Central memory CD8-positive, alpha-beta T cell (primary cell): ENCODE measurements around the gene FAM53A.
"Not testable (repeated sequence)": the region's sequence is repeated elsewhere in the genome, so short reads cannot be mapped to it uniquely, and the experiment has no call there.

Source experiments
- ATAC-seq: fragments of 150-1000 bp; cut with Tn5 transposase; replicated peaks from 2 replicates; pipeline ENCODE4 v1.10.0; 2022; ENCODE audit warnings: mild to moderate bottlenecking, moderate FRiP score, moderate number of reproducible peaks; ENCODE audit not compliant: poor library complexity, severe bottlenecking; ENCODE audit errors: extremely low read depth
- DNase-seq, 2 donors: peaks; one replicate each; pipeline ENCODE4 v3.0.0; 2021; ENCODE audit warnings: low spot score in 2 of 2
- H3K27ac Mint-ChIP-seq: one replicate; pipeline ENCODE4 v1.8.0; 2022; ENCODE audit warnings: low read depth, mild to moderate bottlenecking, moderate library complexity, mixed read lengths
- H3K27me3 Mint-ChIP-seq: one replicate; pipeline ENCODE4 v1.8.0; 2022; ENCODE audit warnings: mixed read lengths
- H3K36me3 Mint-ChIP-seq: one replicate; pipeline ENCODE4 v1.8.0; 2022; ENCODE audit warnings: mild to moderate bottlenecking, moderate library complexity, mixed read lengths; ENCODE audit not compliant: insufficient read depth
- H3K4me1 Mint-ChIP-seq: one replicate; pipeline ENCODE4 v1.8.0; 2022; ENCODE audit warnings: mixed read lengths
- H3K4me3 Mint-ChIP-seq: one replicate; pipeline ENCODE4 v1.8.0; 2022; ENCODE audit warnings: mild to moderate bottlenecking, moderate library complexity, mixed read lengths
- H3K9me3 Mint-ChIP-seq: one replicate; pipeline ENCODE4 v1.8.0; 2022; ENCODE audit warnings: mixed read lengths

The FAM53A gene

GRCh38 chr4:1643971-1644735, 40.0 kb downstream of the FAM53A start:
- Mint-ChIP-seq H3K4me3 (no peak overlapping the region), H3K9me3 (no peaks in the 10 kb centered on the region), H3K27me3 (no peaks in the 10 kb centered on the region), H3K27ac (no peak overlapping the region), H3K36me3 (no peaks in the 10 kb centered on the region), H3K4me1 (peaks cover 5% of the 10 kb centered on the region)
- no peak for DNase-seq
- no peak for ATAC-seq

DNA sequence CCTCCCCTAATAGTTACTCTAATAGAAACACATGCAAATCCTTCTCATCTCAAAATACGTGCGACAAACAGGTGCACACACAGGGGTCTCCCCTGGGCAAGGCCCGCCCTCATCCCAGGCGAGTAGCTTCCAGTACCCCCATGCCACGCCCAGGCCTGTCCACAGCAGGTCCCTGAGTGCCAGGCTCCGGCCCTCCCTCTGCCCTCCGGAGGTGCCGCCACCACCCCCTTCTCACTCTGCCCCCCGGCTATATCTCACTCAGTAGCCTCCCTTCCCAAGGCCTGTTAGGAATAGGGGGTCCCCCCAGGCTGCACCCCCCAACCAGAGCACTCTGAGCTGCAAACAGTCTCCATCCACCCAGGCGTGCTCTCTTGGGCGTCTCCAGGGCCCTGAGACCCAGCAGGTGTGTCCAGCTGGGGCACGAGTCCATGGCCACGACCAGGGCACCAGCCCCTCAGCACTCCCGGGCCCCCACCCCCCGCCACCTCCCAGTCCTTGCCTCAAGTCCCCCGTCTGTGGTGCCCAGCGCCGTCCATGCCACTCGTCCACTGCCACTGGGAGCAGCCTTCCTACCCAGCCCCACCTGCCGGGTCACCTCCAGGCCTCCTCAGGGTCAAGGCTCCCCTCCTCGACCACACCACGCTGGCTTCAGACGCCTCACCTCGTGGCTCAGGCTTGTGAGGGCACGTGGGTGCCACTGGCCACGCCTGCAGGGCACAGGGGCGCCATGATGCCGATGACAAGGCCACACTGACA, 41.7 kb downstream of the FAM53A start:
- H3K4me3 Mint-ChIP-seq, result no peak overlapping the region
- no peaks in the 10 kb centered on the region for H3K36me3 Mint-ChIP-seq
- no peak for DNase-seq
- ATAC-seq, result no peak
- H3K9me3 Mint-ChIP-seq, result no peaks in the 10 kb centered on the region
- H3K27ac Mint-ChIP-seq, result no peak overlapping the region
- H3K27me3 Mint-ChIP-seq, result no peaks in the 10 kb centered on the region
- H3K4me1 Mint-ChIP-seq, result peaks cover under 1% of the 10 kb centered on the region

GRCh38 chr4:1641671-1642070, 42.4 kb downstream of the FAM53A start:
- no peaks in the 10 kb centered on the region for H3K27me3 Mint-ChIP-seq
- ATAC-seq, result no peak
- no peaks in the 10 kb centered on the region for H3K36me3 Mint-ChIP-seq
- no peak for DNase-seq
- H3K4me3 Mint-ChIP-seq, result no peak overlapping the region
- no peaks in the 10 kb centered on the region for H3K9me3 Mint-ChIP-seq
- no peak overlapping the region for H3K27ac Mint-ChIP-seq
- no peaks in the 10 kb centered on the region for H3K4me1 Mint-ChIP-seq

- ATAC-seq, H3K36me3 Mint-ChIP-seq, H3K9me3 Mint-ChIP-seq, DNase-seq, H3K27ac Mint-ChIP-seq, H3K4me3 Mint-ChIP-seq, H3K4me1 Mint-ChIP-seq, H3K27me3 Mint-ChIP-seq: not testable (repeated sequence)
These were observed 43.2 kb downstream of the FAM53A start for GRCh38 chr4:1640716-1641503.

GRCh38 chr4:1640190-1640589, 43.9 kb downstream of the FAM53A start:
- DNase-seq, result no peak
- Mint-ChIP-seq H3K36me3 (peaks cover 3% of the 10 kb centered on the region), H3K4me3 (no peak overlapping the region), H3K4me1 (no peaks in the 10 kb centered on the region), H3K27ac (no peak overlapping the region), H3K9me3 (no peaks in the 10 kb centered on the region), H3K27me3 (no peaks in the 10 kb centered on the region)
- no peak for ATAC-seq

DNA sequence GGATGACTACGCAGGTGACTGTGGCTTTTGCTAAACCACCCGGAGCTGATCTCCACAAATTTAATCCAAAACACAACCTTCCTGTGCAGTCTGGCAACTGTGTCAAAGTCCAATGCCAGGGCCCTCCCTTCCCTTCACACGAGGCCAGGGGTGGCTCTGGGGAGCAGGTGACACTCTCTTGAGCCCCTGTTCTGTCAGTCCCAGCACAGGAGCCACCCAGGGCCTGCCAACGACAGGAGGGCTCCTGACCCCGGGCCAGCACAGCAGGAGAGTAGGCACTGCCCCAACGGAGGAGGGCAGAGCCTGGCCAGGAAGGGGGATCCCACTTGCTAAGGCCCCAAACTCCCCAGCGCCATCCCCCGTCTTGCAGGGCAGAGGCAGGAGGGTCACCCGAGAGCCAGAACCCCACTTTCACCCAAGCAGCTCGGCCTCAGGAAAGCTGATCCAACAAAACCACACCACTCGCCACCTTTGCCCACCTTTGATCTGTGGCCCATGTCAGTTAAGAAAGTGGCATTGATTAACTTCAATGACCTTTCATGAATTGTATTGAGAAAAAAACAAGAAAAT, 44.7 kb downstream of the FAM53A start:
- H3K9me3 Mint-ChIP-seq, result no peaks in the 10 kb centered on the region
- H3K27ac Mint-ChIP-seq, result no peak overlapping the region
- no peaks in the 10 kb centered on the region for H3K27me3 Mint-ChIP-seq
- no peaks in the 10 kb centered on the region for H3K4me1 Mint-ChIP-seq
- no peak for ATAC-seq
- no peak for DNase-seq
- H3K4me3 Mint-ChIP-seq, result no peak overlapping the region
- peaks cover 3% of the 10 kb centered on the region for H3K36me3 Mint-ChIP-seq

DNA sequence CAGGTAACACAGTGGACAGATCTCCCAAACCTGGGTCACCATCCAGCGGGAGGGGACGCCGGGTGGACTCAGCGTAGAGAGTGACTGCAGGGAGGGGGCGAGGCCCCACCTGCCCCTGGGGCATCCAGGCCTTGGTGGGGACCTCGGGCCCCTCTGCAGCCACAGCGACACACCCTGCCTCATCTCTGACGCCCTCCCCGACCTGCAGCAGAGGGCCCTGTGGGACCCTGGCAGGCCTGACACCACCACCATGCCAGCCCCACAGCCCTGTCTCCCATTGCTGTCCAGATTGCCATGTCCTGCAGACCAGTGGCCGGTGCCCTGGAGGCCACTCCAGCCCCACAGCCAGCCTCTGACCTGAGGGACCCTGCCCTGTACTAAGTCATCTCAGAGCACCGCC, 45.2 kb downstream of the FAM53A start:
- Mint-ChIP-seq H3K27me3 (no peaks in the 10 kb centered on the region), H3K9me3 (no peaks in the 10 kb centered on the region), H3K27ac (no peak overlapping the region), H3K4me3 (no peak overlapping the region), H3K4me1 (no peaks in the 10 kb centered on the region), H3K36me3 (peaks cover 3% of the 10 kb centered on the region)
- no peak for DNase-seq
- ATAC-seq, result no peak

- no peak for ATAC-seq
- H3K36me3 Mint-ChIP-seq, result peaks cover 3% of the 10 kb centered on the region
These were observed 45.9 kb downstream of the FAM53A start for GRCh38 chr4:1638272-1638598.

GRCh38 chr4:1637580-1638271, 46.4 kb downstream of the FAM53A start:
- DNase-seq (no peak), ATAC-seq (no peak)
- Mint-ChIP-seq H3K4me1 (no peaks in the 10 kb centered on the region), H3K27ac (no peak overlapping the region), H3K36me3 (peaks cover 3% of the 10 kb centered on the region), H3K4me3 (no peak overlapping the region), H3K27me3 (peaks cover 11% of the 10 kb centered on the region), H3K9me3 (no peaks in the 10 kb centered on the region)

More at GRCh38 chr4:1638272-1638598, 45.9 kb downstream of the FAM53A start:
- H3K4me3 Mint-ChIP-seq, result no peak overlapping the region
- no peaks in the 10 kb centered on the region for H3K4me1 Mint-ChIP-seq
- no peaks in the 10 kb centered on the region for H3K9me3 Mint-ChIP-seq
- H3K27me3 Mint-ChIP-seq, result peaks cover 6% of the 10 kb centered on the region
- no peak overlapping the region for H3K27ac Mint-ChIP-seq
- DNase-seq, result no peak

DNA sequence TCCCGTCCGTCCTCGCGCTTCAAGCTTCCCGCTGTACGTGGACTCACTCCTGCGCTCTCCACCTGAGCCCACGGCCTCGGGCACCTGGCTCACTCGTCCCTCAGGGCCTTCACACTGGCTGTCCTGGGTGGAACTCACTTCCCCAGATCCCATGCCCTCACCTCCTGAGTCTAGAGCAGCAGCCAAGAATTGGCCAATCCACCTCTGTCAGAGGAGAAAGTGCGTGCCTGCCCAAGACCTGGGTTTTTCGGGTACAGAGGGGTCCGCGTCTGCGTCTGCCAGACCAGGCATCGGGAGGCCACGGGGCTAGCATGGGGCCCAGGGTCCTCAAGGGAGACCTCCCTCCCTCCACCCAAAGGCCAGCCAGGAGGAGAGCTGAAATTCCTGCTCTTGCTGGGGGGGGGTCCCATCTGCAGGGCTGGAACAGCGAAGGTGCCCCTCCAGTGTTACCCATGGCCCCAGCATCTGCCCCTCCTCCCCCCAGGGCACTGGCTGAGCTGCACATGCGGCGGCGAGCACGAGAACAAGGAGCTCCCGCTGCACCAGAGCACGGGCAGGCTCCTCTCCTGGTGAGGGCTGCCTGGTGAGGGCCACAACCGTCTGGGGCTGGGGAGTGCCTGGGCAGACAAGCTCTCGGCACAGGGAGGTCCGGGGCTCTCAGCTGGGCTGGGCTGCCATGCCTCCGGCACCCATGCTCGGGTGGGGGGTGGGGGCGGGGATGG, 47.5 kb downstream of the FAM53A start:
- ATAC-seq (no peak), DNase-seq (no peak)

DNA sequence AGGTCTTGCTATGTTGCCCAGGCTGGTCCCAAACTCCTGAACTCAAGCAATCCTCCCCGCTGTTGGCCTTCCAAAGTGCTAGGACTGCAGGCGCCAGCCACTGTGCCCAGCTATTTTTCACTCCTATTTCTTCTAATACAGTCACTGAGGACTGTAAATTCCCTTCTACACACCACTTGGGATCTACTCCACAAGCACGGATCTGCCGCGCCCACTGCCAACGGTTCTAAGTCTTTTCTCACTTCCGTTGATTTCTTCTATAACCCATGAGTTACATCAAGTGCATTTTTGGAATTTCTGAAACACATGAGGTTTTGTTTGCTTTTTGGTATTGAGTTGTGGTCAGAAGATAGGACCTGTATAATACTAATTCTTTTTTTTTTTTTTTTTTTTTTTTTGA, 48.6 kb downstream of the FAM53A start:
- H3K36me3 Mint-ChIP-seq, result peaks cover 3% of the 10 kb centered on the region
- no peak overlapping the region for H3K27ac Mint-ChIP-seq
- H3K4me3 Mint-ChIP-seq, result no peak overlapping the region
- DNase-seq, result no peak
- H3K4me1 Mint-ChIP-seq, result no peaks in the 10 kb centered on the region
- peaks cover 11% of the 10 kb centered on the region for H3K27me3 Mint-ChIP-seq
- no peak for ATAC-seq
- no peaks in the 10 kb centered on the region for H3K9me3 Mint-ChIP-seq

More for the DNA sequence above, 47.5 kb downstream of the FAM53A start:
- peaks cover 3% of the 10 kb centered on the region for H3K36me3 Mint-ChIP-seq
- no peak overlapping the region for H3K27ac Mint-ChIP-seq
- no peaks in the 10 kb centered on the region for H3K9me3 Mint-ChIP-seq
- no peak overlapping the region for H3K4me3 Mint-ChIP-seq
- H3K4me1 Mint-ChIP-seq, result no peaks in the 10 kb centered on the region
- peaks cover 11% of the 10 kb centered on the region for H3K27me3 Mint-ChIP-seq
